NCI-H1092 treated with DMSO at 0.1 percent for 48 hours (cell line): ENCODE data around the gene POMGNT1.
A peak's percentile ranks its signal among the peaks of the same experiment; 100 is the strongest.

Source experiments
- DNase-seq: peaks from one replicate; lab custom pipeline; 2025; lab: John Stamatoyannopoulos, UW

The POMGNT1 gene

DNA sequence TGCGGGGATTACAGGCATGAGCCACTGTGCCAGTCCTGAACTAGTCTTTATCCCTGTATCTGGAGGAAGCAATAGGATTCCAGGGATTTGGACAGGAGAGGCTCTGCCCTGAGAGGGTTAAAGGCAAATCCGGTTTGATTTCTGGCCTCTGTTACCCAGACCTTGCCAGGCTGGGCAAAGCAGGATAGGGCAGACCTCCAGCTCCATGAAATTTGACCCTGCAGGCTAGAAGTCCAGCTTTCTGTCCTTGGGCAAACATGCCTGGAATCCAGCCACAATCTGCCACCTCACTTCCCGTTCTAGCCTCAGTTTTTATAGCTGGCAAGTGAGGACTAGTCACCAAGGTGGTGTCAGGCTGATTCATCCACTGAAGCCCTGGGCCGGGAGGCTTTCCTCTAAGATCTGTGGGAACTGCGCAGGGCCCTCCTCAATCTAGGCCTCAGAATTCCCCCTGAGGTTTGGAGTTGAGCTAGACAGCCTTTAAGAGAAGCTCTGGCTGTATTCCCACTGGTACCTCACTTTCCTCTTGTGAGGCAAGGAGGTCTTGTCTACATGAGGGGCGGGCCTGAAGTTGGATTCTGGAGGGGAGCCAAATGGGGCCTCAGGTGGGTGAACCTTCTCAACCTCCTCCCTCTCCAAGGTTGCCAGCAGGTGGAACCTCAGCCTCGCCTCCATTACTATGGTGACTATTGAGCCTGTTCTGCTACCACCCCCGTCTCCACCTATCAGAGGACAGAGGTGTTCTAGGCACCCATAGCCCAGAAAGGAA, 15.0 kb downstream of the POMGNT1 start:
- DNase-seq: peak; percentile 33

DNA sequence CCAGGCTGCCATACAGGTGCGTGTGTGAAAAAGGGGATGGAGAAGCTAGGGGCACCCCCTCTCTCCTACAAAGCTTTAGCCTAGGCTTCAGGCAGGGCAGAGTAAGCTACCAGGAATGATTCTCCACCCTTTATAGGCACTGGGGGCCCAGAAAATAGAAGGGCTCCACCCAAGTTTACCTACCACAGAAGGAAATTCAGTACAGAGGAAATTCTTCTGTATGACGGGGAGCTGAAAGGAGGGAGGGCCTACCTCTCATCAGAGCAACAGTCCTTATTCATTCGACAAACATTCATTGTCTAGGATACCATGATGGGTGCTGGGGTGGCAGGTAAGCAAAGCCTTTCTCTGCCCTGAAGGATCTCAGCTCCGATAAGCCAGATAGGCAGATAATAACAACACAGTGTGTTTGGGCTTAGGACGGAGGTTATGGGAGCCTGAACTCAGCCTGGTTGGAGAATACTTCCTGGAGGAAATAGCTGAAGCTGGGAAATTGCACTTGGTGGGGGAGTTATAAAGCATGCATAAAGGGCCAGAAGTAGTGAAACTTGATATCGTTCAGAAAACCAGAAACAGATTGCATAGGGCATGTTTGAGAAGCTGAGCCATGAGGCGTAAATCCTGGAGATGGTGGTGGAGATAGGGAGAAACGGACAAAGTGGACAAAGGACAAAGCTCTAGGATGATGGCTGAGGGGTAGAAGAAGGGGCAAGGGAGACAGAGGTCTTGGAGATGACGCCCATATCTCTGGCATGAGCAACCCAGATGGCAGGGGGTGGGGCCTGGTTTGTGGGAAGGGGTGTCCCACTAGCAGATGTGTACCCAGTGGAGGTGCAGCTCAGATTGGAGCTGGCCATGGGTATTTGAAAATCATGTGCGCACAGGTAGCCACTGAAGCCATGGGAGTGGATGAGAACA, 16.6 kb downstream of the POMGNT1 start:
- DNase-seq: no peak

GRCh38 chr1:46180082-46180616, 18.1 kb downstream of the POMGNT1 start:
- DNase-seq: no peak

GRCh38 chr1:46179138-46180081, 18.8 kb downstream of the POMGNT1 start:
- DNase-seq: peak; percentile 75

GRCh38 chr1:46176211-46176865, 21.9 kb downstream of the POMGNT1 start, which contains the start of gene P3R3URF:
P3R3URF (minus strand) TSS chr1:46176488; CDS start chr1:46176471, 17 bp downstream.
- no peak for DNase-seq

DNA sequence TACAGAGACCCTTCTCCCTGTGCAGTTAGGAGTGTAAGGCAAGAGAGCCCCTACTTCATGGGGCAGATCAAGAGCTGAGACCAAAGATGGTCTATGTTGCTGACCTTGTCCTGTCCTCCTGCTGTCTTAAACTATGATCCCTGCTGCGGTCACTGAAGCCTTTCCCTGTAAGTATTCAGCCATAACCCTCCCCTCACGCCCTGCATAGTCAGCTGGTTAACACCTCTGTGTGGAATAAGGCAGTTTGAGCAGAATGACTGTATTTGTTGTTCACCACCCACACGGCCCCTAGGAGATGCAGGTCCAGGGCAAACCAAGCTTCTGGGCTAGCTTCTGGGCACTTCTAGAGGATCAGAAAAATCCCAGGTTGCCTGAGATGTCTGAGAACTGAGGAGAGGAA, 23.0 kb downstream of the POMGNT1 start:
- no peak for DNase-seq

GRCh38 chr1:46174448-46175231, 23.6 kb downstream of the POMGNT1 start, which contains the start of gene TSPAN1:
TSPAN1 (plus strand) TSS chr1:46175087; CDS start chr1:46181108, 6,021 bp downstream.
- DNase-seq: no peak

DNA sequence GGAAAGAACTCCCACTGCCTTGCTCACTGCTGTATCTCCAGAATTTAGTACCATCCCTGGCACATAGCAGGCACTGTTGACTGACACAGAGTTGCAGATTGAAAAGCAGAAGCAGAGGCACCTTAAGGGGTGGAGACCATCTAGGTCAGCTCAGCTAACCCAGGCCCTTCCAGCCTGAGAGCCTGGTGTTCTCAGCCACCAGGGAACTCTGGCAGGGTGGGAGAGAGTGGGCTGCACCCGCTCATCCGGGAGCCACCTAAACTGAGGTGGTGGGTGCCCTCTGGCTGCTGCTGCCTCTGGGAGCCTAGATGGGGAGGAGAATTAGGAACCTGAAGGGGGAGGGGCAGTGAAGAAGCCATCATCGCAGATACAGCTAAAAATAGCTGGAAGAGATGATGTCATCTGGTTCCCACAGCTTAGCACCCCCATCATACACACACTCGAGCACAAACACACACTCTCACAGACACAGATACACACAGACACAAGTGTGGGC, 24.8 kb downstream of the POMGNT1 start:
- no peak for DNase-seq

DNA sequence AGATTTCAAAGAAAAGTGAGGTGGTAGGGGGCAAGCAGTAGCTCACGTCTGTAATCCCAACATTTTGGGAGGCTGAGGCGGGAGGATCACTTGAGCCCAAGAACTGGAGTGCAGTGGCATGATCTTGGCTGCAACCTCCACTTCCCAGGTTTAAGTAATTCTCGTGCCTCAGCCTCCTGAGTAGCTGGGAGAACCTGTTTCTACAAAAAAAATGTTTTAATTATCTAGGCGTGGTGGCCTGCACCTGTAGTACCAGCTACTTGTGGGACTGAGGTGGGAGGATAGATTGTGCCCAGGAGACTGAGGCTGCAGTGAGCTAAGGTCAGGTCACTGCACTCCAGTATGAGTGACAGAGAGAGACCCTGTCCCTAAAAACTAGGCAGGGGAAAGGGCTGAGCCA, 25.9 kb downstream of the POMGNT1 start:
- DNase-seq: no peak

- DNase-seq: no peak
These were observed 26.4 kb downstream of the POMGNT1 start for GRCh38 chr1:46171871-46172270.

DNA sequence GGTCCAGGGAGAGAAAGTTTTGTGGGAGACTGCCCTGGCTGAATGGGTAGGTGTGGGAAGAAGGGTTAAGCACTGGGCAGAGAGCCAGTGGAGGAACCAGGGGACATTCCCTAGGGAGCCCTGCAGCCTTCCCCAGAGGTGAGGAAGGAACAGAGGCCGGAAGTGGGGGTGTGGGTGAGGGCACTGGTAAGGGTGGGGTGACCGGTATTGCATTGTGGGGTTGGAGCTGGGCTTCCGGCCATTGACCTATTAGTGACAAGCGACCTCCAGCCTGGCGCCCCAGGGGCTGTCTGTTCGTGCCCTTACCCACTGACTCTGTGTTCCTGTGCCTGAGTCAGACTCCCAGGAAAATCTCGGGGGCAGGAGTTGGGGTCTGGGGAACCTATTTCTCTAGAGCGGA, 26.9 kb downstream of the POMGNT1 start:
- no peak for DNase-seq

- DNase-seq: no peak
These were observed 28.3 kb downstream of the POMGNT1 start for GRCh38 chr1:46169811-46170454.

- no peak for DNase-seq
These were observed 29.8 kb downstream of the POMGNT1 start for GRCh38 chr1:46168477-46168876.

DNA sequence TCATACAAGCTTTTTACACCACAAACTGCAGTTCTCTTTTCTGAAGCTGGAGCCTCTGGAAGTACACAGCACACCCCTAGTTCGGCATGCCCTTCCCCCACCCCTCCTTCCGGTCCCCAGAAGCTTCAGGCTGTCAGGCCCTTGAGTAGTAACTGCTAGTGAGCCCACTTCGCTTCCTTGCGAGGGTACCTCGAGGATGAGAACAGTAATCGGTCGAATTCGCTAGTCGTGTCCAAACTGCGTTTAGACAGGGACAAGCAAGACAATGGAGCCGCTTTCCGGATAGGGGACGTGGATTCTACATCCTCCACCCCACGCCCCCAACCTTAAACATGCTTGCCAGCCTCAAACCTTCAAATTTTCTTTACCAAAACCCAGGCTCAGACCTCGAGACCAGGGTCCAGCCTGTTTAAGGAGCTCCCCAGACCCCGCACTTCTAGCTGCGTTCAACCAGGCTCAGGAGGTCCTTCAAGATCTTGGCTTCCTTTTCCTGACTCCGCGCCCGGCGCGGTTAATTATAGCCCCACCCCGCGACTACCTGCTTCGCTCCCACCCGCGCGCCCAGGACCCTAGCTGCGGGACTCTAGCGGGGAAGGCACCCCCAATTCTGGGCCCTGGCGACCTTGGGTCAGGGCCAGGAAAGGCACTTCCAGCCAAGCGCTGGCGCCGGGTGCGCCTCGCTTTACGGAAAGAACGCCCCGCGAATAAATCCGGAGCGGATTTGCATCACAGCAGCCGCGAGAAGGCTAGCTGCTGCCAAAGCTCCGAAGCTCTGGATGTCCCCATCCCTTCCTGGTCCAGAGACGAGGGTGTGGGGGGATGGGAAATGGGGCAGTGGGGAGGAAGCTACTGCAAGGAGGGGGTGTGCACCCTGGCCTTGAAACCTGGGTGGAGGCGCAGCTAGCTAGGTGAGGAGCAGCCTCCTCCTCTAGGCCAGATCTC, 31.4 kb downstream of the POMGNT1 start:
- no peak for DNase-seq

DNA sequence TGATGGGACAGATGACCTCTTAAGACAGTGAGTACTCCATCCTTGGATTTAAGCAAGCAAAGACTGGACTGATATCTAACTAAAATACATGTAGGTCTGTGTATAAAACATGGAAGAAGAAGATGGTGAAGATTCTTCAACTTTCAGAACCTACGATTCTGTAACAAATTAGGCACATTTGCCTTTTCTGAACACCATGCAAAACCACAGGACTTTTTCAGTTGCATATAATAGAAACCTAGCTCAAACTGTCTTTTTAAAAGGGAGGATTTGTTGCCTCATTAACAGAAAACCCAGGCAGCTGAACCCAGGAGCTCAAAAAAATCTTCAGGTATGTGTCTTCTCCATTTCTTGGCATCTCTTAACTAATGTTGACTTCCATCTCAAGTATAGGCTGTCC, 38.0 kb downstream of the POMGNT1 start:
- no peak for DNase-seq

DNA sequence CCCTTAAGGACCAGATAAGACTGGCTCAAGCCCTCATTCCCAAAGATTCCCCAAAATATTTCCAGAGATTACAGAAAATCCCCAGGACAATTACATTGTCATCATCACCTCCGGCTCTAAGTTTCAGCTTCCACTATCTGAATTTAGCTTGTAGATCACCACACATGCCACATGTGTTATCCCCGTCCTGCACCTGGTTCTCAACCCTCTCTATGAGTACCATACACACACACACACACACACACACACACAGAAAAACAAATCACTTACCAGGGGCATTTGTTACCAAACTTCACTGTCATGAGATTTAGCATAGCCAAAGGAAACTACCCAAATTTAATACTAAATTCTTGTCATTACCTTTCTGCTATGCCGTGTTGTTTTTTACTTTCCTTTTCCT, 38.7 kb downstream of the POMGNT1 start:
- no peak for DNase-seq

DNA sequence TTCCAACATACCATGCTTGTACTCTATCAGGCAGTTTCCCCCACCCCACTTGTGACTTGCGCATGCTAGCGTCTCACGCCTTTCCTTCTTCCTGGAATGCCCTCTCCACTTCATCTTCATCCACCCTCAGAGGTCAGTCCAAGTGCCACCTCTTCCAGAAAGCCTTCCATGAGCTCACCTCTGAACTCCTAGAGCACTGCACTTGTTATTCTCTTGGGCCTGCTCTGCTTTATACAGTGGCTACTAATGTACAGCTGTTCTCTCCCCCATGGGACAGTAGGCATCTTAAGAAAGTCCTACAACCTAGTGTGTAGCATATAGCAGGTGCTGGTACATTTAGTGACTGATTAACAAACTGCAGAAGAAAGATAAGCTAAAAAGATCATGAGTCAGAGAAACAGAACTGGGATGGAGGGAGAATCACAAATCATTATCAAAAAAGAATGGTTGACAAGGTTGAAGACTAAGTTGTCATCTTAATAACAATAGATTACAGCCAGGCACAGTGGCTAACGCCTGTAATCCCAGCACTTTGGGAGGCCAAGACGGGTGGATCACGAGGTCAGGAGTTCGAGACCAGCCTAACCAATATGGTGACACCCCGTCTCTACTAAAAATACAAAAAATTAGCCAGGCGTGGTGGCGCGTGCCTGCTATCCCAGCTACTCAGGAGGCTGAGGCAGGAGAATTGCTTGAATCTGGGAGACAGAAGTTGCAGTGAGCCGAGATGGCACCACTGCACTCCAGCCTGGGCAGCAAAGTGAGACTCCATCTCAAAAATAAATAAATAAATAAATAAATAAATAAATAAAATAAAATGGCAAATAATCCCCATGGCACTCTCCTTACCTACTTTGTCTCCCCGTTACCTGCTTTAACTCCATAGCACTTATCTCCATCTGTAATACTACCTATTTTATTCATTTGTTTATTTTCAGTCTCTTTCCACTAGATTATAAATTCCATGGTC, 39.6 kb downstream of the POMGNT1 start:
- no peak for DNase-seq
